Stimulated activated CD4-positive, alpha-beta T cell treated with anti-CD3 and anti-CD28 coated beads, Interleukin-4, amount 100 ng/mL, for 4 hours (primary cell): Measurements from ENCODE around the gene GDAP2.

Experiments
- DNase-seq, 2 experiments: peaks; one replicate each; pipeline ENCODE4 v3.0.0-alpha.2; 2020

The GDAP2 gene

DNA sequence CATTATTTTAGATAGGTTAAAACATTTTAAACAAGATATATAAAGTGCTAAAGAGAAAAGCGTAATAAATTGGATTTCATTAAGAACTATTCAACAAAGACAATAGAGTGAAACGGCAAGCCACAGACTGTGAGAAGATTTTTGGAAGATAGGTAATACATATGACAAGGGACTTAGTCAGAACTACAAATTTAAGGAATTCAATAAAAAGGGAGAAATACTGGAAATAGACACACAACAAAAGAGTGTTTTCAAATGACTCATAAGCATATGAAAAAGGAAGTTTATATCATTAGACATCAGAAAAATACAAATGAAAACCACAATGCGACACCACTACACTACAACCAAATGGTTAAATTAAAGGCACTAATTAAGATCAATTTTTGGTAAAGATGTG is 90.5 kb downstream of the GDAP2 start:
- DNase-seq, result no peak

DNA sequence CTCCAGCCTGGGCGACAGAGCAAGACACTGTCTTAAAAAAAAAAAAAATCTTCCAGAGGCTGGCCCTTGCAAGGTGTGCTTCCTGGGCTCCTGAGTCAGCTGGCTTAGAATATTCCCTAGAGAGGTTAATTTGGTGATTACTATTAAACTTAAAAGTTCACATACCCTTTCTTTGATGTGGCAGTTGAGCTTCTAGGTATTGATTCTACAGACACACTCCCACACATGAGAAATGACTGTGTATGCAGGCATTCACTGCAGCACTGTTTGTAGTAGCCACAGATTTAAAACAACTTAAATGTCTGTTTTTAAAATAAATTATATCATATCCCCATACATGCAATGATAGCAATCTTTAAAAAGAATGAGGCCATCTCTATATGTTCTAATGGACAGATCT is 93.4 kb downstream of the GDAP2 start:
- DNase-seq, result no peak

DNA sequence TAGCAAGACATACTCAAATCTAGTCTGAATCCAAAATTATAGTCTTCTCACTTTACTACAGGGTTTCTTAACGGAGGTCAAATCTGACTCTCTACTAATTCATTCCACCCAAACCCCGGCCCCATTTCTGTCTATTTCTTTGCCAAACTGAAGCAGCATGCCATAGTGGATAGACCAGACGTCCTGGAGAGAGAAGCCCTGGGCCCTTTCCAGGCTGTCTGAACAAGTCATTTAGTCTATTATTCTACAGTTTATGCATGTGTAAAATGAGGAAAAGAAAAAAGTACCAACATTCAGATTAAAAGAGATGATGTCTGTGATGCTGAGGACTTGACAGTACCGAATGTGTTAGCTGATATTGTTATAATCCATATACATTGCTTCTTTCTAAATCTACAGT is 95.0 kb downstream of the GDAP2 start:
- DNase-seq, result no peak

DNA sequence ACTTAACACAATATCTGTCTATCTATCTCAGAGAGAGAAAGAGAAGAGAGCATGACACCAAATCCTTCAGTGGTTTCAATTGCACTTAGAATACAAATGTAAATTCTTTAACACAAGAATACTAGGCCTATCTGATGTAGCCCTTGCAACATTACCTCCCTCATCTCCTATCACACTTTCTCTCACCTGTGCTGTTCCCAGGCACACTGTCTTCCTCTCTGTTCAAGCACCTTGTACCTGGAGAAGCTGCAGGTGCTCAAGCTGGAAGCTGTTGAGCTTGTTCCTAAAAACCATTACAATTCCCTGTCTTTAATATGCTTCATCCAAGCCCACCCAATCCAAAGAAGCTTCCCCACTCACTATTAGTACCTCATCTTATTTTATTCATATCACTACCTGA is 97.0 kb downstream of the GDAP2 start:
- no peak for DNase-seq

DNA sequence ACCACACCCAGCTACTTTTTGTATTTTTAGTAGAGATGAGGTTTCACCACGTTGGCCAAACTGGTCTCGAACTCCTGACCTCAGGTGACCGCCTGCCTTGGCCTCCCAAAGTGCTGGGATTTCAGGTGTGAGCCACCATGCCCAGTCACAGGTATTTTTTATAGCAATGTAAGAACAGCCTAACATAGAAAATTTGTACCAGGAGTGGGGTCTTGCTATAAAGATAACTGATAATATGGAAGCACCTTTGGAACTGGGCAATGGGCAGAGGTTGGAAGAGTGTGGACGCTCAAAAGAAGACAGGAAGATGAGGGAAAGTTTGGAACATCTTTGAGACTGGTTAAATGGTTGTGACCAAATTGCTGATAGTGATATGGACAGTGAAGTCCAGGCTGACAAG is 99.2 kb downstream of the GDAP2 start:
- no peak for DNase-seq

DNA sequence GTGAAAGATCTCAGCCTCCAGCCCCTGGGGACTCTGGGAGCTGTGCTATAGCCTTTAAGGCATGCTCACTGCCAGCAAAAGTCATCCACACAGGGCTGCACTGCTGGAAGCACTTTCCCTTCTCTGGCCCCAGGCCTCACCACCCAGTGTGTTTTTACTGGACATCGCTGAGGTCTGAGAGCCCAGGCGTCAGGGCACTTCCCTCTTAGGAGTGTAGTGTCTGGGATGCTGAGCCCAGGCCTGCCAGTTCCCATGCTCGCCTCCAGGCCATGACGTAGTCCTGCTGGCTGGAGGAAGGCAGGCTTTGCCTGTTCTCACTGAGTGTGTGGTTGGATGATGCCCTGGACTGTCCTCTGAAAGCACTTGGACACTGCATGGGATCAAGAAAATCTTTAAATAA is 101.2 kb downstream of the GDAP2 start:
- no peak for DNase-seq

DNA sequence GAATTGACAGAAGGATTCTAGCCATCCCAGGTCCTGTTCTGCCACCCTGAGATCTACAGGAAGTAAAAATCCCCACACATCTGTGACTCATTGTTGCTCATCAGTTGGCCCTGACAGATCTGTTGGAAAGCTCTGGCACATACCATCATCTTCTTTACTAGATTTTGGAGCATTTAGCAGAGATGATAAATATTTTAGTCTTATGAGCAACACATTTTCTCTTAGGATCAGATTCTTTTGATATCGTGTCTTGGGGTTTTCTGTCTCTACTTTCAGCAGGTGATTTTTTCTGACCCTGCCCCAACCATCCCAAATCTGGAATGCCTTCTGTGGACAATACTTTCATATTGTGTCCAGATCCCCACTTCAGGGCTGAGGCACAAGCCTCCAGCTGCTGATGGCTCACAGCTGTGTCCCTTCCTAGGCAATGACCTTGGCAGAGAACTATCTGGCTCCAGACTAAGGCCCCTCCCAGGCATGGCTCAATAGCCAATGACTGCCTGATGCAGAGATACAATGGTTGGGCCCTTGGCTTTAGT is 102.8 kb downstream of the GDAP2 start:
- no peak for DNase-seq

DNA sequence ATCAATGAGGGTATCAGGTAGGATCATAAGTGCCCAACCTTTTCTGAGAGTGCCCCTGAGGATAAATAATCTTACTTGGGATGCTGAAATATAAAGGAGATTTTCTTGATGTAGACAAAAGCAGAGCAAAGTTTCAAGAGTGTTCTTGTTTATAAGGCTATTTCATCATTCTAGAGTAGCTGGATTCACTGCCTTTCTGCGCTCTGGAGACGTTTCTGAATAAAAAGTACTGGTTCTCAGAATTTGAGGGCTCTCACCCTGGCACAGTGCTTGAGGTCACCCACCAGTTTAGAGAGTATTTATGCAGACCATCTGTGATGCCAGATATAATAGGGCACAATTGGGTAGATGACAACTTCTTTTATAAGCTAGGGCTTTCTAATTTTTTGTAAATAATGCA is 103.3 kb downstream of the GDAP2 start:
- no peak for DNase-seq

DNA sequence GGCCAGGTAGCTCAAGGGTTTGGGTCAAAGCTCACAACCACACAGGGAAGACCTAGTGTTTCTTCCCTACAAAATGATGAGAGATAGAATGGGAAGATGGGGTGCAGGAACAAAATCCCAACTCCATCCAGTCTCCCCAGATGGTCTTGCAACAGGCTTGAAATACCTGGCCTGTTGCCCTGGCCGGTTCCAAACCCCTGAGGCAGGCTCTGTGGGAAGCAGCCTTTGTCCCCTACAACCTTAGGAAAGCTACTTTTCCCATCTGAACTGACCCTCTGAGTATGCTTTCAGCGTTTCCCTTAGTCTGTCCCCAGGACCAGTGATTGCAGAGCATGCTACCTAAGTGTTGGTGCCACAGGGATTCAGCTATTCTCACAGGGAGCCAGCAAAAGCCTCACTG is 104.0 kb downstream of the GDAP2 start:
- DNase-seq, result no peak

DNA sequence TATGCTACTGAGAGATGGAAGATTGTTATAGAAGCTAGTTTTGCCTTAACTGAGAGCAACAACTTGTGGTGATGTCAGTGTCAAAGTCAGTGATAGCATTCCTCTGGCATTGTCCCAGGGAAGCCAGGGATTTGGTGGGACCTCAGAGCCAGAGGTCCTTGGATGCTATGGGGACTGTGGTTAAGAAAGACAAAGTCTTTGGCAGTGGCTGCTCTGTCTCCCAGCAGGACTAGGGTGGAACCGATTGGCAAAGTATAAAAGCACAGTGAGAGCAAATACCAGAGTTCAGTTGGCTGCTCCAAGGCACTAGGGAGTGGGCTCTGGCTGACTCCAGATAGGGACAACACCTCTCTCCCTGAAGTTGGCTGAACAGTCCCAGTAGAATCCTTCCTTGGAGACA is 104.8 kb downstream of the GDAP2 start:
- no peak for DNase-seq

DNA sequence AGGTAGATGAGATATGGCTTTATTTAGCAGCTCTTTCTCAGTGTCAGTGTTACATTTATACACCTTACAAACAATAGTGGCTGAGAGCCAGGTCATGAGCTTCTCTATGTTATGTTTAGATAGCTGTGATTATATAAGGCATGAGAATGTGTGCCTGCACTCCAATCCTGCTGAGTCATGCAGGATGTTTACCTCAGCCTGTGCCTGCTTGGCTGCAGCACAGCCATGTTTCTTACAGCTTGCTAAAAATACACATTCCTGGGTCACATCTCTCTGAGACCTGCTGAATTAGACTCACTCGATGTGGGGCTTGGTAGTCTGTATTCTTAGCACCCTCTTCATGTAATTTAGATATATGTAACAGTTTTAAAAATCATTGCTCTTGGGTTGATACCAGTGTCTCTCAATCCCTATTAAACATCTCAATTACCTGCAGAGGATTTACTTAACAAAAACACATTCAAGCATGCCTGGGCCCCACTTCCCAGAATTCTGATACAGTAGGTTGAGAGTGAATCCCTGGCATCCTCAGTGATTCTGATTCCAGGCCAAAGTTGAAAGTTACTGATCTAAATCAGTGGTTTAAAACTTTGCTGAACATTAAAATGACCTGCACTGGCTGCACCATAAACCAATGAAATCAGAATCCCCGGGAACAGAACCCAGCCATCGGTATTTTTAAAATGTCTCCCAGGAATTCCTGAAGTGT is 107.5 kb downstream of the GDAP2 start:
- no peak for DNase-seq

DNA sequence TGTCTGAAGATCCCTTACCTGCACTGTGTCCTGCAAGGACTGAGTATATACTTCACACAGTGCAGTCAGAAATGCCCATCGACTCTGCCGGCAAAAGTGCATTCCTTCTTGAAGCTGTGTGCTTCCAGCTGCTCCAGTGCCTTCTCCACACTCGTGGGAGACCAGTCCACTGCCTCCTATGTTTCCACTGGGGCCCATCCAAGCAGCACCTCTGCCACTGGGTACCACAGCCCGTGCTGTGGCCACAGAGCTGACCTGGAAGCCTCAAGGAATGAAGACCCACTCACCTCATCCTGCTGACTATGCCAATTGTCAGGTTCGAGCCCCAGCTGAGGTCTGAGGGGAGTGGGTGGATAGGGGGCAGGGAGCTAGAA is 108.1 kb downstream of the GDAP2 start:
- no peak for DNase-seq

DNA sequence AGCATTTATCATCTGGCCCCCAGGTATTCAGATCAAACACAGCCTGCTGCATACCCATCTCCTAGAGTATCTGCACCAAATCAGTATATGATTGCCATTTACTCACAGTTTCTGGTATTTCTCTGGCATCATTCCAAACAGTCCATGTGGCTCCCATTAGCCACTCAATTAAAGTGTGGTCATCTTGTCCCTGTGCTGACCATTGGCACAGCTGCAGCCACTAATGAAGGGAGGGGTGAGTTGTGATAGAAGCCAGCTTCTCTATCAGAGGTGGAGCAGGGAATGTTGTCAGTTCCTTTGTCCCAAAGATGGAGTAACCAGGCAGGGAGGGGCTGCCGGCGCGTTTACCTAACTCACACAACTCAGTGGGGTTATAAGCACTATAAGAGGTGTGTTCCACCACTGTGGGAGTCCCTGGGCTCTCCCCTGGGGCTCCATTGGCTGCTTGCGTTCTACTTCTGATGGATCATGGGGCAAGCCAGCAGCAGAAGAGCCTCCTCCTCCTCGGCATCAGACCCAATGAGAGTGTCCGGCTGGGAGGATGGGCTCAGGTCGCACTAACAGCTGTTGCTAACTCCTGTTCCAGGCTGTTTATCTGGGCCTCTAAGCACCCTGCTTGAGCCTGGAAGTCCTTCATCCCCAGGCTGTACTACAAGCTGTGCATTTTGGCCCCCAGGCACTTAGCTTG is 108.6 kb downstream of the GDAP2 start:
- DNase-seq, result no peak

DNA sequence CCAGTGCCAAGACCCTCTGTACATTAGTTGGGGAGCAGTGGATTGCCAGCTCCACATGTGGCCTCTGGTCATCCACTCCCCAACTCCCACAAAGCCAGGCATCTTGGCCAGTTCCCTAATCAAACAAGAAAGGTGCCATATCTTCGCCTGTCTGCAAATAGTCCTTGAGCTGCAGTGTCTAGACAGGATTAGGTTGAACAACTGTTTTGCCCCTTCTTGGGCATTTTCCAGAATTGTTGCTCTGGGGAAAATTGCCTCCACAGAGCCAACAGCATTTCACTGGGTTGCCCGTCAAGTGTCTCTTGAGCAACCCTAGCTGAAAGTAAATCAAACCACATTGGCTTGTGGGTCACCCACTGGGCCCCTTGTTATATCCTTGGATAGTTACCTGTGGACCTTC is 109.3 kb downstream of the GDAP2 start:
- DNase-seq, result no peak

DNA sequence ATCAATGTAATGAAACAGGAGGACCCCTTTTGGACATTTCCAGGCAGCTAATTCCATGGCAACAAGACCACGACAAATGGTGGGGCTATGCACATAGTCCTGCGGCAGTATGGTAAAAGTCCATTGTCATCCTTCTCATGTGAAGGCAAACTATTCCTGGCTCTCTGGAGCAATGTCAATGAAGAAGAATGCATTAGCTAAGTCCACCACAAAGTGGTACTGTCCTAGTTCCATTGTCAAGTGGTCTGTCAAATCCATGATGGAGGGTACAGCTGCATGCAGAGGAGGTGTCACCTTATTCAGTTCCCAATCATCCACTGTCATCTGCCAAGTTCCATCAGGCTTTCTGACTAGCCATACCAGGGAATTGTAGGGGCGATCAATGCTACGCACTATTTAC is 110.1 kb downstream of the GDAP2 start:
- DNase-seq, result no peak

DNA sequence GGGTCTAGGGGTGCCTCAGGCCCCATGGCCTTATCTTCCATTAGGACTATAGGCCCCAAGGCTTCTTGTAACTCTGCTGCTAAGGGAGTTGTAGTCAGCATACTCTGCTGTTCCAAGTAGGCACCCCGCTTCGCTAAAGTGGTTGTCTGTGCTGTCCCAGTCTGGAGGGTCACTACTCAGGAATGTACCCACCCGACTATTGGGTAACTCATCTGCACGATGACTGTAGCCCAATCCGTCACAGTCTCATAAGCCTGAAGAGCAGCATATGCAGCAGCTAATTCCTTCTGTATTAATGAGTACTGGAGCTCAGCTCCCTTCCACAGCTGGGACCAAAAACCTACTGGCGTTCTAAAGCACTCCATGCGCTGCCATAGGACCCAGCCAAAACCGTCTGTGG is 111.0 kb downstream of the GDAP2 start:
- no peak for DNase-seq

DNA sequence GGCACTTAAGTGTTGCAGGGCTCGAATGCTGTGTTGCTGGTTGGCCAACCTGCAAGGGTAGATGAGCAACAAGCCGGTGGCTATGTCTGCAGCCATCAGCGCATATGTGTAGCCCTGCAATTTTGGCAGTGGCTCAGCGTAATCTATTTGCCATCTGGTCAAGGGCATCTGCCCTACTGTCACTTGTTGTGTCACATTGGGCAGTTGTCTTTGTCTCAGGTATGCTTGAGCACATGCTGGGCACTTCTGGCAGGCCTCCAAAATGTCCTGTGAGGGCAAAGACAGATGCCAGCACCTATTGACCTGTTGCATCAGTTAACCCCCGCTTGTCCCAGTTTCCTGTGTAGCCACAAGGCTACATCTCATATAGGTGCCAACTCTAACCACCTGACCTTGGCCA is 111.8 kb downstream of the GDAP2 start:
- DNase-seq, result no peak

DNA sequence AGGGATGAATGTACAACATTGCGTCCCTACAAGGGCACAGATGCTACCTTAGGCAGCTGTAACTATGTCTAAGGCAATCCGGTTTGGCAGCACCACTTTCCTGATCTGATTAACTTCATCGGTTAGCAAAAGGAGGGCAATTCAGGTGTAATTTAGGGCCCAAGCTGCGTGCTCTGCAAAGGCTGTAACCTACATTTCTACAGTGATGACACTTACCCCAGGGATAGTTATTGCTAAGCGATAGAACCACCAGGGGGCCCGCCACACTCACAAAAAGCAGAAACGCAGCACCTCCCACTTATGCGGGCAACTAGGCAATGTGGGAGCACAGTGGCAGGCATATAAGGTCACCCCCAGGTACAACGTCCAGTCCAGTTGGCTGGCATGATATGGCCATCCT is 113.5 kb downstream of the GDAP2 start:
- no peak for DNase-seq

DNA sequence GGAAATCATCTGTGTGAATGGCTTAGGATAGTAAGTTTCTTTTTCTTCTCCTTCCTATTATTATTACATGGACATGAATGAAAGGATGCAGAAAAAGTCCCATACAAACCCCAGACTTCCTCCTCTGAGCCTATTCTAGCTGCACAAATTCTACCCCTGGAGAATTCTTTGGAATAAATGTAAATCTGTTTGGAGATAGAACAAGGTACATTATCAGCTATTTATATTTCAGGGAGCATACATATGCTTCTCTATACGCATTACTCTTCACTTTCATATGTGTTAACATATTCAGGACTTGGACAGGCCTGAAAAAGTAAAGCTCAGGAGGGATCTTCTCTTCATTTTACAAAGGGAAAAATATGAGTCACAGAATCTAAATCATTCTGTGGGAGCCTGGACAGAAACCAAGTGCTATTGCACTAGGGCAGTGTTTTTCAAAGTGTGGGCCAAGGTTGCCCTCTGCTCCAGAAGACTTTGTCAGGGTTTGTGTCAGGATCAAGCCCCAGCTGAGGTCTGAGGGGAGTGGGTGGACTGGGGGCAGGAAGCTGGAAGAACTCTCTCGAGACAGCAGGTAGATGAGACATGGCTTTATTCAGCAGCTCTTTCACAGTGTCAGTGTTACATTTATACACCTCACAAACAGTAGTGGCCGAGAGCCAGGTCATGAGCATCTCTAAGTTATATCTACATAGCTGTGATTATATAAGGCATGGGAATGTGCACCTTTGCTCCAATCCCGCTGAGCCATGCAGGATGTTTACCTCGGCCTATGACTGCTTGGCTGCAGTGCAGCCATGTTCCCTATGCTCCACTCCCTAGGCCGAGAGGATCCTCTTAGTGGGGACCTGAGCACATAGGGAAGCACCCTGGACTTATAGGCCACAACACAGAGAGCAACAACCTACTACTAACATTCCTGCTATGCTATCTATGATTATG is 114.3 kb downstream of the GDAP2 start:
- DNase-seq, result no peak
